A673 (cell line): Measurements from ENCODE around the gene CARD9. TPM values are rescaled to one million over a fixed set of nuclear protein-coding genes. Genes with fewer than 3 reads are reported as not detected.

Experiments
- BruUV-seq: library from RNA; stranded (reverse); fragments of 400-500 nt; replicated peaks from 2 replicates; lab custom pipeline; 2021; lab: Mats Ljungman, UMichigan
- CTCF ChIA-PET: fragments of 300-600 bp; sonication (Branson Sonifier 250); formaldehyde crosslinking; loops from one replicate; lab custom pipeline; 2022; ENCODE audit warnings: antibody characterized with exemption; lab: Charles Lee
- POLR2A ChIA-PET: fragments of 300-600 bp; sonication (Branson Sonifier 250); formaldehyde crosslinking; loops from one replicate; lab custom pipeline; 2022; ENCODE audit warnings: antibody characterized with exemption; ENCODE audit not compliant: low non-redundant PET; lab: Charles Lee
- DNase-seq: peaks from one replicate; pipeline ENCODE4 v3.0.0-alpha.2; 2015; ENCODE audit warnings: low spot score
- H3K27ac ChIP-seq: fragments of 200-600 bp; sonication (generic); 2 replicates; pipeline ENCODE4 v1.5.1; 2016; ENCODE audit warnings: mixed run types, low read depth, mild to moderate bottlenecking, mixed read lengths, antibody characterized with exemption, low read length; ENCODE audit not compliant: poor library complexity, severe bottlenecking
- H3K27me3 ChIP-seq: fragments of 200-600 bp; sonication (generic); replicated peaks from 2 replicates; pipeline ENCODE4 v1.6.1; 2017; ENCODE audit warnings: mixed run types, low read depth, mild to moderate bottlenecking, mixed read lengths, antibody characterized with exemption, low read length; ENCODE audit not compliant: insufficient read depth, poor library complexity
- H3K36me3 ChIP-seq: fragments of 200-600 bp; sonication (generic); 2 replicates; pipeline ENCODE4 v1.6.1; 2016; ENCODE audit warnings: mixed run types, mild to moderate bottlenecking, mixed read lengths, antibody characterized with exemption, low read length; ENCODE audit not compliant: insufficient read depth, poor library complexity, severe bottlenecking
- H3K4me1 ChIP-seq: fragments of 200-600 bp; sonication (generic); 2 replicates; pipeline ENCODE4 v1.6.1; 2017; ENCODE audit warnings: mixed run types, mild to moderate bottlenecking, mixed read lengths, antibody characterized with exemption, low read length; ENCODE audit not compliant: insufficient read depth, poor library complexity, severe bottlenecking
- H3K4me3 ChIP-seq: fragments of 200-600 bp; sonication (generic); 2 replicates; pipeline ENCODE4 v1.5.1; 2016; ENCODE audit warnings: low read depth, mixed run types, mild to moderate bottlenecking, mixed read lengths, low read length; ENCODE audit not compliant: poor library complexity, severe bottlenecking
- H3K9me3 ChIP-seq: fragments of 200-600 bp; sonication (generic); 2 replicates; pipeline ENCODE4 v1.6.1; 2016; ENCODE audit warnings: mixed run types, low read depth, mild to moderate bottlenecking, mixed read lengths, antibody characterized with exemption, low read length; ENCODE audit not compliant: poor library complexity, severe bottlenecking
- CTCF ChIP-seq: fragments of 300-800, 200-600 bp; sonication (generic); conservative IDR thresholded peaks from 2 replicates; pipeline ENCODE4 v1.5.1; 2017; ENCODE audit warnings: low read depth, mild to moderate bottlenecking, antibody characterized with exemption, low read length, moderate library complexity, mixed read lengths
- EZH2 ChIP-seq: fragments of 200-600 bp; sonication (generic); IDR thresholded peaks from 2 replicates; pipeline ENCODE4 v1.6.1; 2017; ENCODE audit warnings: borderline replicate concordance, low read depth, mild to moderate bottlenecking, mixed read lengths, antibody characterized with exemption, low read length; ENCODE audit not compliant: poor library complexity, severe bottlenecking
- intact Hi-C: fragments of 100-400 bp; cut with micrococcal nuclease; formaldehyde crosslinking; loops from one replicate; pipeline ENCODE4 v1.10.0; 2022; ENCODE audit not compliant: unreplicated experiment
- total RNA-seq: library from RNA; stranded (reverse); gene quantifications from 2 replicates; pipeline ENCODE4 v1.2.3, GENCODE V29; 2021

CARD9 gene
- total RNA-seq, 1 experiment from 2014 or later, result 5.4 TPM

- DNase-seq, result no peak
- CTCF ChIA-PET, result no interaction called here
- no peak for TF ChIP-seq CTCF
- TF ChIP-seq EZH2, result no peak
- BruUV-seq, result no TSS peak
- Histone ChIP-seq H3K27ac (no peak overlapping the region), H3K4me1 (peaks cover 5% of the 10 kb centered on the region), H3K36me3 (no peaks in the 10 kb centered on the region), H3K9me3 (no peaks in the 10 kb centered on the region), H3K4me3 (no peak overlapping the region), H3K27me3 (no peaks in the 10 kb centered on the region)
- intact Hi-C loops, result no loop called here
- POLR2A ChIA-PET, result no interaction called here
Measured at GRCh38 chr9:136361754-136362449, 11.6 kb downstream of the CARD9 start.

- Histone ChIP-seq H3K9me3 (no peaks in the 10 kb centered on the region), H3K27me3 (no peaks in the 10 kb centered on the region), H3K27ac (peak overlapping the region; percentile 19), H3K4me1 (peaks cover 5% of the 10 kb centered on the region), H3K36me3 (no peaks in the 10 kb centered on the region), H3K4me3 (no peak overlapping the region)
- TF ChIP-seq EZH2 (no peak), CTCF (no peak)
- DNase-seq, result no peak
- POLR2A ChIA-PET, result no interaction called here
- CTCF ChIA-PET, result no interaction called here
- no TSS peak for BruUV-seq
- intact Hi-C loops, result no loop called here
Measured at GRCh38 chr9:136361047-136361753, 12.3 kb downstream of the CARD9 start.

GRCh38 chr9:136359774-136360718 is 13.4 kb downstream of the CARD9 start:
- Histone ChIP-seq H3K4me1 (peaks cover 5% of the 10 kb centered on the region), H3K9me3 (no peaks in the 10 kb centered on the region), H3K36me3 (no peaks in the 10 kb centered on the region), H3K27me3 (no peaks in the 10 kb centered on the region), H3K4me3 (no peak overlapping the region), H3K27ac (no peak overlapping the region)
- DNase-seq, result no peak
- POLR2A ChIA-PET, result no interaction called here
- CTCF ChIA-PET, result no interaction called here
- no peak for TF ChIP-seq CTCF
- no peak for TF ChIP-seq EZH2
- BruUV-seq, result no TSS peak
- intact Hi-C loops, result no loop called here
